ENCODE data around the gene GET3.
"Not testable (repeated sequence)": the region's sequence is repeated elsewhere in the genome, so short reads cannot be mapped to it uniquely, and the experiment has no call there.

The GET3 gene

GRCh38 chr19:12736995-12737834, at the start of gene GET3:
Gene GET3, plus strand, starts transcription at chr19:12737497. Its CDS starts 9 bp downstream, at chr19:12737506.
- peak; percentile 81 for DNase-seq

GRCh38 chr19:12689012-12689411, 48.3 kb upstream of the GET3 start:
- no peak for DNase-seq

- peak; percentile 51 for DNase-seq
These were observed 47.6 kb upstream of the GET3 start for GRCh38 chr19:12689581-12690216.

- no peak for DNase-seq
These were observed 44.3 kb upstream of the GET3 start for GRCh38 chr19:12692960-12693359.

- DNase-seq, result peak; percentile 43
These were observed 42.7 kb upstream of the GET3 start for GRCh38 chr19:12694641-12695040.

GRCh38 chr19:12695096-12695495, 42.2 kb upstream of the GET3 start:
- DNase-seq, result no peak

GRCh38 chr19:12695514-12695913, 41.8 kb upstream of the GET3 start:
- DNase-seq, result no peak

GRCh38 chr19:12695997-12696365, 41.3 kb upstream of the GET3 start:
- peak; percentile 46 for DNase-seq

GRCh38 chr19:12696366-12697335, 40.6 kb upstream of the GET3 start, which contains the start of gene FBXW9:
Gene FBXW9, minus strand, starts transcription at chr19:12696631. Its CDS starts 50 bp downstream, at chr19:12696581.
- peak; percentile 97 for DNase-seq

- not testable (repeated sequence) for DNase-seq
These were observed 39.9 kb upstream of the GET3 start for GRCh38 chr19:12697425-12697824.

- DNase-seq, result no peak
These were observed 39.2 kb upstream of the GET3 start for GRCh38 chr19:12698138-12698537.

- DNase-seq, result no peak
These were observed 35.6 kb upstream of the GET3 start for GRCh38 chr19:12701596-12702282.

- DNase-seq, result peak; percentile 84
These were observed 34.3 kb upstream of the GET3 start for GRCh38 chr19:12703046-12703445.

- no peak for DNase-seq
These were observed 32.1 kb upstream of the GET3 start for GRCh38 chr19:12705169-12705568.

GRCh38 chr19:12705654-12706331, 31.5 kb upstream of the GET3 start:
- no peak for DNase-seq

- DNase-seq, result no peak
These were observed 31.0 kb upstream of the GET3 start for GRCh38 chr19:12706332-12706718.

GRCh38 chr19:12708641-12709040, 28.7 kb upstream of the GET3 start:
- DNase-seq, result no peak

GRCh38 chr19:12711187-12711586, 26.1 kb upstream of the GET3 start:
- DNase-seq, result no peak

- DNase-seq, result not testable (repeated sequence)
These were observed 25.2 kb upstream of the GET3 start for GRCh38 chr19:12712077-12712476.

- not testable (repeated sequence) for DNase-seq
These were observed 24.0 kb upstream of the GET3 start for GRCh38 chr19:12713304-12713703.

GRCh38 chr19:12715102-12715501, 22.2 kb upstream of the GET3 start:
- no peak for DNase-seq

- DNase-seq, result no peak
These were observed 21.4 kb upstream of the GET3 start for GRCh38 chr19:12715929-12716328.
